ENCODE results near the gene STXBP4.

Gene STXBP4, protein sequence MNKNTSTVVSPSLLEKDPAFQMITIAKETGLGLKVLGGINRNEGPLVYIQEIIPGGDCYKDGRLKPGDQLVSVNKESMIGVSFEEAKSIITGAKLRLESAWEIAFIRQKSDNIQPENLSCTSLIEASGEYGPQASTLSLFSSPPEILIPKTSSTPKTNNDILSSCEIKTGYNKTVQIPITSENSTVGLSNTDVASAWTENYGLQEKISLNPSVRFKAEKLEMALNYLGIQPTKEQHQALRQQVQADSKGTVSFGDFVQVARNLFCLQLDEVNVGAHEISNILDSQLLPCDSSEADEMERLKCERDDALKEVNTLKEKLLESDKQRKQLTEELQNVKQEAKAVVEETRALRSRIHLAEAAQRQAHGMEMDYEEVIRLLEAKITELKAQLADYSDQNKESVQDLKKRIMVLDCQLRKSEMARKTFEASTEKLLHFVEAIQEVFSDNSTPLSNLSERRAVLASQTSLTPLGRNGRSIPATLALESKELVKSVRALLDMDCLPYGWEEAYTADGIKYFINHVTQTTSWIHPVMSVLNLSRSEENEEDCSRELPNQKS

DNA sequence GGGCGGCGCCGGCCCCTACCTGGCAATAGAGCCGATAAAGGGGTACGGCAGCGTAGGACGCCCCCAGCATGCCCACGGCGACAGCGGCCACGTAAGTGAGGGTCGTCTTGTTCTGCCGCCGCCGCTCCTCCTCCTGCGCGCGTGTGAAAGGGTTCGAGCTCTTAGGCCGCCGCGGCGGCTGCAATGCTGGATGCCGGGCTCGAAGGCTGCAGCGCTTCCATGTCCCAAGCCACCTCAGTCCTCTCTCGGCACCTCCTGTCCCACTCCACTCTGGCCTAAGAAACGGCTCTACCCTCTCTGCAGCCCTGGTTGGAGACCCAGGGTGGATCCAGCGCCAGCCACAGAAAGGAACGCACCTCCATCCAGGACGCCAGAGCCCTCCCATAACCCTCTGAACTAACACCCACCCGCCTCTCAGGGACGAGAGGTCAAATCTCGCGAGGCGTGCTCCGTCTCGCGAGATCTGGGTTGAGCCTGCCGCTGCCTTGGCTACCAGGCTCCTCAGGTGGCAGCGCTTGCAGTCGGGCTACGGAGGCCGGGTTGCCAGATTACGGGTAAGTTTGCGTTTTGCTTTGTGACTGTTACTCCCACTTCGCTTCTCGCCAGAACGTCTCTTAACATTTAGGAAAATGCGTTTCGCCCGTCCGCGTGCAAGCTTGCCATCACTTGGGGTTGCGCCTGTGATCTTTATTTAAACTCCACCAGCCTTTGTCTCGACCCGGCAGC is at the start of gene STXBP4, which contains the start of gene COX11:
TSS of gene STXBP4 (plus strand) at position 504 of the 726 bp plus-strand sequence. CDS start 17,455 bp downstream, outside the sequence.
TSS of gene COX11 (minus strand) at position 393 of the 726 bp plus-strand sequence. CDS start at position 385, 8 bp downstream.
- peak; percentile 87 for DNase-seq (ENCODE audit: low read depth)

DNA sequence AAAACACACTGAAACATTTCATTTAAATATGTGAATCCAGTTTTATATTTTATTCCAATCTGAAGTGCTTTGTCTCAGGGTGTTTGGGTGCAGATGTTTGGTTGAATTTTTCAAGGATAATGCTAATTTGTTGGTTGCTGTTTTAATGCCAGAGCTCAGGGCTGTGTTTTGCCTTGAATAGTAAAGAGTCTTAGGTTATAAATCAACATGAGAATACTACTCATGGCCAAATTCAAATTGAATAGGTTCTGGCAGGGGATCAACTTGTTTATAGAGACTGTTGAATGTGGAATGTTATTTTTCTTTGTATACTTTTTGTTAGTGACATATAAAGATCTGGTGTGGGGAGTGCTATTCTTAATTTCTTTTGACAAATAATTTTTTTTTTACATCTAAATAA is 49.1 kb upstream of the STXBP4 start:
- no peak for DNase-seq (ENCODE audit: low read depth)

DNA sequence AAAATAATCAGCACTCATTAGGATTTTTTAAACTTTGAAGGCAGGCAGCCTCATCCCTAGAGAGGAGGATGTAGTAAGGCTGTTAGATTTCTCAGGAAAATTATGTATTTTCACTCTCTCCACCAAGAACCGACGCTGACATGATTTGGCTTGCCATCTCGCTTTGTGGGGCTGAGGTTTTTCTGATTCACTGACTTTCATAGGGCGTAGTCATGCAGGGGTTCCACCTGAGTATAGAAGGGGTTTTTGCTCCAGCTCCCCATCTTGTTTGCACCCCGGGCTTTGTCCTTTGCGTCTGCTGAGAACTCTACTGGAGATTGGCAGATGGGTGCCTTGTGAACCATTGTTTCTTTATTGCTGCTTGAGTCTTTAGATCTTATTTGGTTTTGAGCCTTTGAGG is 47.7 kb upstream of the STXBP4 start:
- no peak for DNase-seq (ENCODE audit: low read depth)

DNA sequence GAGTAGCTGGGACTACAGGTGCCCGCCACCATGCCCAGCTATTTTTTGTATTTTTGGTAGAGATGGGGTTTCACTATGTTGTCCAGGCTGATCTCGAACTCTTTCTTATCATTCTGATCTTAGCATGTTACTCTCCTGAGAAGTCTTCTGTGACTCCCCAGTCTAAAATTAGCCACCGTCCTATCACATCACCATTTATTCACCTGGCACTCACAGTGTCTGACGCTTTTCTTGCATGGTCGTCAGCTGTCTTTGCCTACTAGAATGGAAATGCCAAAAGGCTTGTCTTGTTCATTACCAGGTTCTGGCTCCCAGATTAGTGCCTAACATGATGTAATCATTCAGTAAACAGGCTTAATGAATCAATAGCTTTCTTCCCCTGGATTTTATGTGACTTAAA is 44.2 kb upstream of the STXBP4 start:
- DNase-seq (ENCODE audit: low read depth), result no peak

DNA sequence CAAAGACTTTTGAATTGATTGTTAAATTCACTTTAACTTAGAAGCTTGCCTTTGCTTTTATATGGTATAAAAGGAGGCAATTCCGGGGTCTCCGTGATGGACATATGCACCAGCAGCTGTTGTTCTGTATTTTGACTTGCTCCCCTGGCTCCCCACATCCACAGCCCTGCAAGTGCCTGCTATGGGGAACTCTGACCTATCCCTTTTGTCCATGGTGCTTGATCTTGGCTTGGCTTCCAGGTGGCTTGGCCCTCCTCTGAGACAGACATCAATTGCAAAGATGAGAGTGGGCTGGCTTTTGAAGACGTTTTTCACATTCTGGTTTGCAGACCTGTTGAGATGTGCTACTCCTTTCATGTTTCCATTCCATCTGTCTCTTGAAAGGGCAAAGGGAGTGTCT is 41.0 kb upstream of the STXBP4 start:
- no peak for DNase-seq (ENCODE audit: low read depth)

DNA sequence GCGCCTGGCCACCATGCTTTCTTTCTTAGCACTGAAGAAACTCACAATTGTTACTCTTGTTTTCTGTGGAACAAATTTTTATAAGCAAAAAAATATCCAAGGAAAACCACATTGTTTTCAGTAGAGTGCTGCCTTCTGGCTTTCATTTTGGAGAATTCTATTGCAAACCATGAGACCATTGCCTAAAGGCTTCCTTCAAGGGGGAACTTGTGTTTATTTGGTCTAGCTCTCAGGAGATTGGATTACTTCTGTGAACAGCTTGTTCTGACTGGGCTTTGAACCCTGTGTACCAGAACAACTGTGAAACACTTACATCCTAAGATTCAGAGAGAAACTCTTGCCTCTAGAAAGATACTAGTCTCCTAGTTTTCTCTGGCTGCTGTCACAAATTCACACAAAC is 35.9 kb upstream of the STXBP4 start:
- DNase-seq (ENCODE audit: low read depth), result no peak

DNA sequence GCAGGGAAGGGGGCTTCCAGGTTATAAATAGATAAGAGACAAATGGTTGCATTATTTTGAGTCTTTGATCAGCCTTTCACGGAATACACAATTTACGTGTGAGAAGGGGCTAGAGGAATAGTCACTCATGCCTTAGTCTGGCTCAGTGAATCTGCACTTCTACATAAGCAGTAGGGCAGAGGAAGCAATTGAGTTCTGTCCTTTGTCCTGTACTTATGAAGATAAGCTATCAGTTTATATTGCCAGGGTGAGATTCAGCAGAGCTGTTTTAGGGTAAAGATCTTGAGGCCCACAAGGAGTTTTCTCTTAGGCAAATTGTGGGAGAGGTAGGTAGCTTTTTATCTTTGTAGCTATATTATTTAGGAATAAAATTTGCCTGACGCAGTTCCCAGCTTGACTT is 34.6 kb upstream of the STXBP4 start:
- no peak for DNase-seq (ENCODE audit: low read depth)

DNA sequence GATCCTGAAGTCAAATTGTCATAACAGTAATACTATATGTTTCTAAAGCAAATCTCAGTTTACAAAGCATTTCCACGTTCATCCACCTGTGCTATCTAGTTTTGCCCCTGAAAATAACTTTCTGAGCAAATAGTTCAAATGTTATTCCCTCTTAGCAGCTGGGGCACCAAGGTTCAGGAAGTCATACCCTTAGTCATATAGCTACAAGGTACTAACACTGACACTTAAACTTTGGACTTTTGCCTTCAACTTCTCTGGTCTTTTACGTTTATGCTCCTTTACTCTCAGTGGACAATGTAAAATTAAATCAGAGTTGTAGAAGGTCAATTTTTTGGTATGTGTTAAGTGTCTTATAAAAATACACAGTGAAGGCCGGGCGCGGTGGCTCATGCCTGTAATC is 33.1 kb upstream of the STXBP4 start:
- no peak for DNase-seq (ENCODE audit: low read depth)

DNA sequence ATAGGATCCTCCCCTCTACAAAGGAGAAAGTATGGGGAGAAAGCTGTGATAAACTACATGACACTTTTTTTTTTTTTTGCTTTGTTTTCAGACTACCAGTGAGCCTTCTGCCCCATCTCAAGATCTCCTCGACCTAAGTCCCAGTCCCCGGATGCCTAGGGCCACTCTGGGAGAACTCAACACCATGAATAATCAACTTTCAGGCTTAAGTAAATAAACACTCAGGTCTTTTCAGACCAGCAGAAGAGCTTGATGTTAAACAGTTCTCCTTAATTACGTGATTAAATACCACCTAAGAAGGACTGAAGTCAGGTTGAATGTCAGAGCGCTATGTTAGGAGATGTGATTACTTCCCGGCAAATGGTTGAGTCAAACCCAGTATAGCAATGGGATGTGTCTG is 31.5 kb upstream of the STXBP4 start:
- DNase-seq (ENCODE audit: low read depth), result no peak

DNA sequence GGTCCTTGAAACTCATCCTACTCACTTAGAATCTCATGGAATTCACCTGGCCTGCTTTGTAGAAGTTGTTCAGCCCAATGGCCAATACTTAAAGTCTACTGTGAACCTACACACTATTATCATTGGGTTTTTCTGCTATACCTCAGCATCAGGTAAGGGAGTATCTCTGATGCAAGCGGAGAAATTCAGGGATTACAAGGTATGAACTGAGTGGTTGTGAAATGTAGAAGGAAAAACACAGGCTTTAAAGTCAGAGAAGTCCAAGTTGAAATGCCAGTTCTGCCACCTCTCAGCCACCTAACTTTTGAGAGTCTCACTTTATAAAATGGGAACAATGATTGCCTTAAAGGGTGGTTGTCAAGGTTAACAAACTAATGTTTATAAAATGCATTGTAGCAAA is 31.1 kb upstream of the STXBP4 start:
- DNase-seq (ENCODE audit: low read depth), result no peak

DNA sequence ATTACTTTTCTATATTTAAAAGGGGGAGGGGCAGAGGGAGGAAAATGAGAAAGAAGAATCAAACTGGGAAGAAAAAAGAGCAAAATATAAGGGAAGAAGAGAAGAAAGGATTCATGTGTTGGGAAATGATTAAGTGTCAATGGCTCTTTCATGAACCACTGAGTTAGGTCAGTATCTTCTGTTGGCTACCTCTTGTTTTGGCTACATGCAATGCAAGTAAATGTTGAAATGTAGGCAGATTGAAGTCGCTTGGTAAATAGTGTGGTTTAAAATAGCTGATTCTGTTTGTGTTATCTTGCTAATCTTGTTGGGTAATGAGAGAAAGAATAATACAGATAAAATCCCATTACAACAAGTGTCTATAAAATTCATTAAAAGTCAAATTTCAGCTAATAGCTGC is 27.3 kb upstream of the STXBP4 start:
- no peak for DNase-seq (ENCODE audit: low read depth)

DNA sequence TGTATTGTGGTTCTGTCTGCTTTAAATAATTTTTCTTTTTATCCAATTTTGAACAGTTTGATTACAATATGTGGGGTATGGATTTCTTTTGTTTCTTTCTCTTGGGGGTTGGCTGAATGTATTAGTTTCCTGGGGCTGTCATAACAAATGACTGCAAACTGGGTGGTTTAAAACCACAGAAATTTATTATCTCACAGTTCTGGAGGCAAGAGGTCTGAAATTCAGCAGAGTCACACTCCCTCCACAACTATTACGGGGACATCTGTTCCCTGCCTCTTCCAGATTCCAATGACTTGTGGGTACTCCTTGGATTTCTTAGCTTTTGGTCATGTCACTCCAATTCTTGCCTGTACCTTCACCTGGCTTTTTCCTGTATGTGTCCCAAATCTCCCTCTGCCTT is 23.8 kb upstream of the STXBP4 start:
- no peak for DNase-seq (ENCODE audit: low read depth)

DNA sequence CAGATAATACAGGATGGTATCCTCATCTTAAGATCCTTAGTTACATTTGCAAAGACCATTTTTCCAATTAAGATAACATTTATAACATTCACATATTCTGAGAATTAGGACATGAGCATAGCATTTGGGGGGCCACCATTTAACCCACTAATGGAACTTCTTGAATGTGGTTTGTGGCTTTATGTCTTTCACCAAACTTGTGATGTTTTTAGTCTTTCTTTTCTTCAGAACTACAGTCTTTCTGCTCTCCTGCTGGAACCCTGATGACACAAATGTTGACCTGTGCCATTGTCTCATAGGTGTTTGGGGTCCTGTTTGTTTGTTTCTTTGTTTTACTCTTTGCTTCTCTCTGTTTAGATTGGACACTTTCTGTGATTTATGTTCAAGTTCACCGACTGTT is 23.3 kb upstream of the STXBP4 start:
- DNase-seq (ENCODE audit: low read depth), result no peak

DNA sequence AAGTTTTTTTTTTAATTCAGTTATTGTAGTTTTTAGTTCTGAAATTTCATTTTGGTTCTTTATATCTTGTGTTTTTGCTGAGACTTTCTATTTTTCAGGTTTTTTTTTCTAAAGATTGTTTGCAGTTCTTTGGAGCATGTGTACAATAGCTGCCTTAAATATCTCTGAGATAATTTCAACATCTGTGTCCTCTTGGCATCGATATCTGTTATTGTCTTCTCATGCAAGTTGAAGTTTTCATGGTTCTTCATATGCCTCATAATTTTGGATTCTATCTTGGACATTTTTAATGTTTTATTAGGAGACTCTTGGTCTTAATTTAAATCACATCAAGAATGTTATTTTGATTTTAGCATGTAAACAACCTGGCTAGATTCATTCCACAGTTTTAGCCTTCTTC is 22.9 kb upstream of the STXBP4 start:
- no peak for DNase-seq (ENCODE audit: low read depth)

DNA sequence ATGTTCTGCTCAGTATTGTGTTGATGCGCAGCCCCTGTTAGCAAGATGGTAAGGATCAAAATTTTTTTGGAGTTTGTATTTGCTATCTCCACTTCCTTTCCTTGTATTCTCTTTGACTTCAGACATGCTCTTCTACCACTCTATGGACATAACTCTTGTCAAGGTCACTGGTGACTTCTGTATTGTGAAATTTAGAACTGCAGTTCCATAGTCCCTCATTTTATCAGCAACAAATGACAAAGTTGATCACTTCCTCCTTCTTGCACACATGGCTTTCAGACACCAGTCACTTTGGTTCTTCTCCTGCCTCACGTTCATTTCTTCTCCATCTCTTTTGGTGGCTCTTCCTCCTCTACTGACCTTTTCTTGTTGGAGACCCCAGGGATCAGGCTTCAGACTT is 21.2 kb upstream of the STXBP4 start:
- no peak for DNase-seq (ENCODE audit: low read depth)

DNA sequence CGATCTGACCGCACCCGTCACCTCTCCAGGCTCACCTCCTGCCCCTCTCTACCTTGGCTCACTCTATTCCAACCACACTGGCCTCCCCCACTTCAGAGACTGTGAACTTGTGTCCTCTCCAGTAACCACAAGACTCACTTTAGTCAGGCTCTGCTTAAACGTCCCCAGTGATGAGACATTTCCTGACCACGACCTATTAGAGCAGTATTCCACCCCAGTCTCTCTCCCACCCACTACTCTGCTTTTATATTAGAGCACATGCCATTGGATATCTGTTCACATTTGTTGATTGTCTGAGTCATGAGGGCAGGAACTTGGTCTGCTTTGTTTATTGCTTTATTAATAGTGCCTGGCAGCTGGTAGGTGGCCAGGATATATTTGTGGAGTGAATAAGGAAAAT is 20.2 kb upstream of the STXBP4 start:
- DNase-seq (ENCODE audit: low read depth), result no peak

DNA sequence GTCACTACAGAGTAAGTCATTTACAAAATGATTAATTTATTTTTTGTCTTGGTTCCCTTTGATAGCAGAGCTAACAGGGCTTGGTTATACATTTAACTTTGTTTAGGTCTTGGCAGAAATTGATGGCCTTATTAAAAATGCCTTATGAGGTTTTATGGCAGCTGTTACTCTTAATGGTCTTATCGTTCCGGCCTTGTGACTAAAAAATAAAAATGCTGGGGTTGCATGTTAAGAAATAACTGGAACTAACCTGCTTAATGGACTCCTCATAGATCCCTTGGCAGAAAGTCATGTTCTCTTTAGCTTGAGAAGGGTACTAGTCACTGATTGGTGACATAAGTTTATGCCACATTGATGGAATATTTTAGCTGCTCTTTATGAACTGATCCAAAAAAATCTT is 18.4 kb upstream of the STXBP4 start:
- DNase-seq (ENCODE audit: low read depth), result no peak

DNA sequence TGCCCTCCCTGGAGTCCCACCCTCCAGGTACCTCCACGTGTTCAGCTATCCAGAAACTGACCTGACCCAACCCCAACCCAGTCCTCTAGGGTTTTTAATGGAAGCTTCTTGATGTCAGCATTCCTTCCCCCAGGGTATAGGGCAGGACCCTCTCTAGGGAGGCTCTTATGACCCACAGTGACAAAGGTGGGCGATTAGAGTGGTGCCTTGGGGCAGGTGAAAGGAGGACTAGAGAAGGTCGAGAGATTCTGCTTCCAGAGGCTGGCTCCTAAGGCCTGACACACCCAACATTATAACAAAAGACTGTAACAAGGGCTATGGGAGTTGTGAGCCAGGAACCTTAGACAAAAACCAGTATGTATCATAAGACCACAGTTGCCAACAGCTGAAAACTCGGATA is 17.3 kb upstream of the STXBP4 start:
- DNase-seq (ENCODE audit: low read depth), result no peak

DNA sequence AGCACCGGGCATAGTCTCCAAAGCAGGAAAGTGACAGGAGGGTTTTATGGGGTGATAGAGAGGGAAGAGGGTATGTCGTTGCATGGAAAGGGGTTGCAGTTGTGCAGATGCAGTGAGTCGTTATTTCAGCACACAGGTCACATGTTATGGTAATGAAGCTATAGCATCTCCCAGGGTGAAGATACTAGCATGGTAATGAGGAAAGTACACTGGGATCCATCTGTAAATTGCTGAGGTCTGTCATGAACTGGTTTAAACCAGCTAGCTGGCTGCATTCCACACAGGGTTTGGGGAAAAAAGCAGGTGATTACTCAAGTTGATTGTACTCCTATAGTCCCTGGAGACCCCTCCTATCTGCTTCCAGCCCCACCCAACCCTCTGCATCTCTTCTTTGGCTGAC is 11.8 kb upstream of the STXBP4 start:
- no peak for DNase-seq (ENCODE audit: low read depth)

DNA sequence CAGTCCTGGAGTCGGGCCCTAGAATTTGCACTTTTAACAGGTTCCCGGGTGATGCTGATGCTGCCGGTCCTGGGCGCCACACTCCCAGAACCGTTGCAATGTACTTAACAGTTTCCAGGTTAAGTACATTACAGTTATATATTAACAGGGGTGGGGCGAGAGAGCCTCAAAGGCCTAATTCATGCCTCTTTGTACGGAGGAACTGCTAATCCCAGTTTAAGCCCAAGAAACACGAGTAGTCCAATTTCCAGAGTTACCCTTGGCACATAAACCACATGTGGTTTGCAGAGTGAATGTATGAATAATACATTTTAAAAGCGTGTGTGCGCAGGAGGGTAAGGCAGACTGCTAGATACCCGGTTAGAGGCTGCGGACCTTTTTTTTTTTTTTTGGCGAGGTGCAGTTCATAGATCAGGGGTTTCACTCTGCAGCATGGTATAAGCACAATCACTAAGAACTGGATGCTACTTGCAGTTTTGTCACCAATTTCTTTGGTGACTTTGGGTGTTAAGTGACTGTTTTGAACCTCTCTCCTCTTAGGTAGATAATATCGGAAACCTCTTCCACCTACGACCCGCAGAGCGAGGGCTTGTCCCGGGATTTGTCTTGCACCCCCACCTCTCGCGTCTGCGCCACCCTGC is 824 bp upstream of the STXBP4 start:
- DNase-seq (ENCODE audit: low read depth), result peak; percentile 32

DNA sequence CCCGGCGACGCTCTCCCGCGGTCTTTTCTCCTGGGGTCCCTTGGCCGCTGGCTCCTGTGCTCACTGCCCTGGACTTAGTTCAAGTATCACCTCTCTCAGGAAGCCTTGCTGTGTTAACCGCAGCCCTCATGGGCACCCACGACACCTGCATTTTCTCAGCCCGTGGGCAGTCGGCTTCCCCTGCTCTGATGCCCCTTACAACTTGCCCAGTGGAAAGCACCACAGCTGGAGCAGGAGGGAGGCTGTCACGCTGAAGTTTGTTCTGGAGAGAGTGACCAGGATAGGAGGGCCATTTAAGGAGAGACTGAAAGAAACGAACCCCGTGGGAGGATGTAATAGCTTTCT is 395 bp downstream of the STXBP4 start:
- DNase-seq (ENCODE audit: low read depth), result no peak

DNA sequence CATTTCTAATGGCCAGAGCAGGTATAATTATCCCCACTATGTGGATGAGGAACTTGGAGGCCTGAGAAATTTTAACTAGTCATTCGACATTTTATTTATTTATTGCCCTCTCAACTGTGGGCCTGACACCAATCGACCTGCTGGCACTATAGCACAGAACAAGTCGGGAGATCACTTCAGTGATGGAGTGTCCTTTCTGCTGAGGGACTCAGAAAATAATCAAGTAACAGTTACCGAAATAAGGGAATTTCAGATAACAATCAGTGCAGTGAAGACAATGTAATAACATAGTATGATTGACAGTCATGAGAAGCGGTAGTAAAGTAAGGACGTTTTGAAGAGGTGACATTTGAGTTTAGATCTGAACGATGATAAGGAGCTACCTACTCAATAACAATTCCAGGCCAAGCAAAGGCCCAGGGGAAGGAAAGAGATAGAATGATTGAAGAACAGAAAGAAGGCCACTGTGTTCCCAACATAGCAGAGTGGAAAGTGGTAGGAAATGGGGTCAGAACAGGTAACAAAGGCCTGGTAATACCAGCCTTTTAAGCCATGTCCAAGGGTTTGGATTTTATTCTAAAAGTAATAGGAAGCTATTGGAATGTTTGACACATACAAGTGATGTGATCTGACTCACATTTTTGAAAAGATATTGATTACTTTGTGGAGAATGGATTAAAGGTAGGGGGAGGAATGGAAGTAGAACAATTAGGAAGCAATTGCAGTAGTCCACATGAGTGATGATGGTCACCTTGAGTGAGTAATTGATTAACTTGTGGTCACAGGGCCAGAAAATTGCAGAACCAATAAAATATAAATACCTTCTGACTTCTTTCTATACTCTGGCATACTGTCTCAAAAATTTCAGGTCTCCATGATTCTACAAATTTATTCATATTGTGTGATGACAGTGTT is 1.4 kb downstream of the STXBP4 start:
- DNase-seq (ENCODE audit: low read depth), result no peak
